Measurements from ENCODE around the gene PROX1.

DNA sequence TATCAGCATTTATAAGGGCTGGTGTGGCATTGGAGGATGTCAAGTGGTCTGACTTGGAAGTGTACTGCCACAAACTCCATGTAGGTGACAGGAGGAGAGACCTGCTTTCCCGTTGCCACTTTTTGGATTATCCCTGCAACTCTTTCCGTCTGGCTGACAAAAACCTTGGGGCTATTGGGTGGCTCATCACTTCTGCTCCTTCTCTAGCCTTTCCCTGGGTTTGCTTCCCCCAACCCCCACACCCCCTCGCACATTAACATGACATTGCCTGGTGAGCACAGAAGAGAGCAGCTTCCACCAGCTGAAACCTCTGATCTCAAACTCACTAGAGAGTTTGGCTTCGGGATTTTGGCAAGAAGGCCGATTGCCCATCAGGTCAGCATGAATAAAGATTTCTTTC, 39.2 kb downstream of the PROX1 start:
- TF ChIP-seq CTCF (IDR thresholded peaks at IDR 0.05; ENCODE audit: low read length): no peak
- no peak for TF ChIP-seq EZH2 (IDR thresholded peaks at IDR 0.05; ENCODE audit: borderline replicate concordance, low read length)
